Measurements from ENCODE around the gene NXF3.
"Not testable (repeated sequence)": the region's sequence is repeated elsewhere in the genome, so short reads cannot be mapped to it uniquely, and the experiment has no call there.

Gene NXF3

GRCh38 chrX:103052625-103053024 lies 40.3 kb downstream of the NXF3 start:
- in situ Hi-C loops (cut with MboI; ENCODE audit: low sequenced_read_pairs), result no loop called here

- in situ Hi-C loops (cut with MboI; ENCODE audit: low sequenced_read_pairs), result no loop called here
Observed at GRCh38 chrX:103051260-103051789, 41.6 kb downstream of the NXF3 start.

GRCh38 chrX:103033371-103033770 lies 59.6 kb downstream of the NXF3 start:
- in situ Hi-C loops (cut with MboI; ENCODE audit: low sequenced_read_pairs), result not testable (repeated sequence)
